Lower leg skin (tissue), 4 donors: ENCODE results near the gene UGT1A5. TPM values are rescaled to one million over a fixed set of nuclear protein-coding genes. Genes with fewer than 3 reads are reported as not detected.

Experiments used
- DNase-seq, 2 donors: peaks; one replicate each; pipeline ENCODE4 v3.0.0-alpha.2; 2019; ENCODE audit warnings: low spot score in 2 of 2
- H3K4me3 ChIP-seq: fragments of 200-600 bp; sonication (generic); 2 replicates; pipeline ENCODE4 v1.5.1; 2017; ENCODE audit warnings: mild to moderate bottlenecking, low read depth; ENCODE audit not compliant: poor library complexity, severe bottlenecking
- POLR2A ChIP-seq, 2 donors: fragments of 450-650 bp; IDR thresholded peaks; one replicate each; pipeline ENCODE4 v1.6.1; 2016 to 2017; ENCODE audit warnings: antibody characterized with exemption in 2 of 2, mild to moderate bottlenecking in 1 of 2, moderate library complexity in 1 of 2
- WGBS, 2 donors: methylation state at CpG; one replicate each; pipeline ENCODE4 v1.1.5; 2018; 5-methylcytosine and 5-hydroxymethylcytosine counted together
- intact Hi-C: fragments of 100-400 bp; cut with DNase I; formaldehyde crosslinking; loops from one replicate; pipeline ENCODE4 v1.15.0; 2023; ENCODE audit warnings: low total_unique reads
- total RNA-seq, 4 donors: library from RNA; depleted of rRNA; stranded (reverse); fragments of >200 nt; gene quantifications; one replicate each; pipeline ENCODE4 v1.1.0, GENCODE V29; 2016
- TF ChIP-seq, protein P1 (sequence below), 3 donors: fragments of 450-650 bp; IDR thresholded peaks; one replicate each; pipeline ENCODE4 v1.5.1; 2016; ENCODE audit warnings: antibody characterized with exemption in 3 of 3, mild to moderate bottlenecking in 3 of 3, moderate library complexity in 2 of 3

UGT1A5 gene
- total RNA-seq, 4 donors from 2014 or later, result 0.32 to 1.7 (median 0.80) TPM; not detected in 1

DNA sequence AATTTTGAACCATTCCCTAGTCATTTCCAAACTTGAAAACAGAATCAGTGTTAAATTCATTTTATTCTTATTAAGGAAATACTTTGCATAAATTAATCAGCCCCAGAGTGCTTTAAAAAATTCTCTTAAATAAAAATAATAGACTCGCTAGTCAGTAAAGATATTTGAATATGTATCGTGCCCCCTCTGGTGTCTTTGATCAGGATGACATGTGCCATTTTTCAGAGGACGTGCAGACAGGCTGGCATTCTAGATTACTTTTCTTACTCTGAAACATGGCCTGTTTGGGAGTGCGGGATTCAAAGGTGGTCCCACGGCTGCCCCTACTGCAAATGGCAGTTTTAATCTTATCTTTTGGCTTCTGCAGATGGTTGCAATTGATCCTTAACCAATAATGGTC is 59.9 kb downstream of the UGT1A5 start:
- no peak for TF ChIP-seq POLR2A (IDR thresholded peaks at IDR 0.05)
- TF ChIP-seq, protein P1, sequence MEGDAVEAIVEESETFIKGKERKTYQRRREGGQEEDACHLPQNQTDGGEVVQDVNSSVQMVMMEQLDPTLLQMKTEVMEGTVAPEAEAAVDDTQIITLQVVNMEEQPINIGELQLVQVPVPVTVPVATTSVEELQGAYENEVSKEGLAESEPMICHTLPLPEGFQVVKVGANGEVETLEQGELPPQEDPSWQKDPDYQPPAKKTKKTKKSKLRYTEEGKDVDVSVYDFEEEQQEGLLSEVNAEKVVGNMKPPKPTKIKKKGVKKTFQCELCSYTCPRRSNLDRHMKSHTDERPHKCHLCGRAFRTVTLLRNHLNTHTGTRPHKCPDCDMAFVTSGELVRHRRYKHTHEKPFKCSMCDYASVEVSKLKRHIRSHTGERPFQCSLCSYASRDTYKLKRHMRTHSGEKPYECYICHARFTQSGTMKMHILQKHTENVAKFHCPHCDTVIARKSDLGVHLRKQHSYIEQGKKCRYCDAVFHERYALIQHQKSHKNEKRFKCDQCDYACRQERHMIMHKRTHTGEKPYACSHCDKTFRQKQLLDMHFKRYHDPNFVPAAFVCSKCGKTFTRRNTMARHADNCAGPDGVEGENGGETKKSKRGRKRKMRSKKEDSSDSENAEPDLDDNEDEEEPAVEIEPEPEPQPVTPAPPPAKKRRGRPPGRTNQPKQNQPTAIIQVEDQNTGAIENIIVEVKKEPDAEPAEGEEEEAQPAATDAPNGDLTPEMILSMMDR (IDR thresholded peaks at IDR 0.05), result no peak
- DNase-seq, result no peak
- no peak overlapping the region for H3K4me3 ChIP-seq
- 66 to 69% methylated on average over 5 of the region's 5 CpGs for WGBS, 2 donors
- intact Hi-C loops, result no loop called here

DNA sequence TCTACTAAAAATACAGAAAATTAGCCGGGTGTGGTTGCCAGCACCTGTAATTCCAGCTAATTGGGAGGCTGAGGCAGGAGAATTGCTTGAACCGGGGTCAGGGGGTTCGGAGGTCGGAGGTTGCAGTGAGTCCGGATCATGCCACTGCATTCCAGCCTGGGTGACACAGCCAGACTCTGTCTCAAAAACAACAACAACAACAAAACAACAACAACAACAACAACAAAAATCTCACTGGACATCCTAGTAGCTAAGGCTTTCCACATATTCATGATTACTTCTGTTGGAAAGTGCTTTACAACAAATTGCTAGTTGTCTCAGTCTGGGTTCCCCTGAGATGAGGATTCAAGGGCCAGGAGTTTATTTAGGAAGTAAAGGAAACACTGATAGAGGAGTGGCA is 61.1 kb downstream of the UGT1A5 start:
- no peak for DNase-seq
- WGBS, 2 donors, result 90 to 92% methylated on average over 5 of the region's 5 CpGs
- intact Hi-C loops, result no loop called here
- no peak overlapping the region for H3K4me3 ChIP-seq
- TF ChIP-seq, protein P1 (IDR thresholded peaks at IDR 0.05), result no peak
- TF ChIP-seq POLR2A (IDR thresholded peaks at IDR 0.05), result no peak

DNA sequence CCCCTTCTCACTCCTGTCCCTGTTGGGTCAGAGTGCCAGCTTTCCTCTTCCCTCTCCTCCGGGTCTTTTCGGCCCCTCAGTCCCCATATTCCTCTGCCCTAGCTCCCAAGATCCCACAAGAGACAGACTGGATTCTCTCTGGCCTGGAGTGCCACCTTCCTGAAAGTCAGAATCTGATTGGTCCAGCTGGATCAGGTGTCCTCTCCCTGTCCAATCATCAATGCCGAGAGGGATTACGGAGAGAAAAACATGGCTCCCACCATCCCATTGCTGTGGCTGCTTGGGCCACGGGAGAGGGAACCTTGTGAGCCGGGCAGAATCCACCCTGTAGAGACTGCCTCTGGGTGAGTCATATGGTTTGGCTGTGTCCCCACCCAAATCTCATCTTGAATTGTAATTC is 62.7 kb downstream of the UGT1A5 start:
- WGBS, 2 donors, result 87 to 93% methylated on average over 6 of the region's 6 CpGs
- no peak for DNase-seq
- no peak overlapping the region for H3K4me3 ChIP-seq
- no peak for TF ChIP-seq POLR2A (IDR thresholded peaks at IDR 0.05)
- intact Hi-C loops, result no loop called here

DNA sequence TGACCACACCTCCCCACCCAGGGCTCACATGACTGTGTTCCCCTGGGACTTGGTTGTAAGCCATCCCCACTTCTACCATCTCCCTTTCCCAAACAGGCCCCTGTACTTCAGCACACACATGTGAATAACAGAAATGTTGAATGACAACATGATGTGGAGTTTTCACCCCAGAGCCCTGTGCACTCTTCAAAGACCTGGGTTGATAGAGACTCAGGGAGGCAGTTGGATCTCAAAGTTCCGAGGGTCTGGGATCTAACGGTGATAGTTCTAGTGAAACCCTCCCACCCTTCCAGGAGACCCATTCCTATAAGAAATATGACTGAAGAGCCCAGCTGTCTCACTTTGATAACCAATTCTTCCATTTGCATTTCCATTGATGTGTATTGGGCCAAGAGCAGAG is 65.3 kb downstream of the UGT1A5 start, which contains the start of gene MROH2A:
MROH2A (plus strand) TSS at position 301 of the 400 bp plus-strand sequence. CDS start 1,029 bp downstream, outside the sequence.
- TF ChIP-seq, protein P1 (IDR thresholded peaks at IDR 0.05), result no peak
- no peak for TF ChIP-seq POLR2A (IDR thresholded peaks at IDR 0.05)
- DNase-seq, result no peak
- H3K4me3 ChIP-seq, result no peak within 1 kb of the TSS
- 88 to 95% methylated on average over 2 of the region's 2 CpGs for WGBS, 2 donors
- intact Hi-C loops, result no loop called here

DNA sequence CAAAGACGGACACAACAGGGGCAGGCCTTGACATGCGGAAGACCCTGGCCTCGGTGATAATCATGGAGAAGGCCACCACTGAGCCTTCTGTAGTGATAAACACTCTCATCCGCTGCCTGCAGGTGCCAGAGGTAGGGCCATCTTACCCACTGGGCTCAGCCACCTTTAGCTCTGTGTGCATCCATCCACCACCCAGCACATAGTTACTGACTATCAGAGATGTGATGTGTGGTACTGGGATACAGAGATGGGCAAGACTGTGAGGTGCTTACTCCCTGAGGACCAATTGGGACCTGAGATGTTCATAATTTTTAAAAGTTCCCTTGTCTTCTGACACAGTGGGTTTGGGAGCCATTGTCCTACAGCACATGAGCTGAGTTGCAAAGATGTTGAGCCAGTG is 67.0 kb downstream of the UGT1A5 start:
- intact Hi-C loops, result loop anchor here (10.0 kb wide), 1 partner anchor 1525 kb away; no protein-coding TSS in a partner anchor
- TF ChIP-seq POLR2A (IDR thresholded peaks at IDR 0.05), result no peak
- TF ChIP-seq, protein P1 (IDR thresholded peaks at IDR 0.05), result no peak
- no peak overlapping the region for H3K4me3 ChIP-seq
- 84 to 89% methylated on average over 4 of the region's 4 CpGs for WGBS, 2 donors
- DNase-seq, result no peak

DNA sequence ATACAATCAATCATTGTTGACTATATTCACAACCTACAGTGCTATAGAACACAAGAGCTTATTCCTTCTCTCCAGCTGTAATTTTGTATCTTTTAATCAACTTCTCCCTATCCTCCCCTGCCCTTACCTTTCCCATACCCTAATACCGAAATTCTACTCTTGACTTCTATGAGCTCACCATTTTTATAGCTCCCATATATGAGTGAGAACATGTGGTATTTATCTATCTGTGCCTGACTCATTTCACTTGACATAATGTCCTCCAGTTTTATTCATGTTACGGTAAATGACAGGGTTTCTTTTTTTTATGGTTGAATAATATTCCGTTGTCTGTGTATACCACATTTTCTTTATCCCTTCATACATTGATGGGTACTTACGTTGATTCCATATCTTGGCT is 68.1 kb downstream of the UGT1A5 start:
- WGBS, 2 donors, result 83 to 85% methylated on average over 4 of the region's 4 CpGs
- no peak for DNase-seq
- intact Hi-C loops, result loop anchor here (10.0 kb wide), 1 partner anchor 1524 kb away; no protein-coding TSS in a partner anchor
- TF ChIP-seq, protein P1 (IDR thresholded peaks at IDR 0.05), result no peak
- TF ChIP-seq POLR2A (IDR thresholded peaks at IDR 0.05), result no peak
- no peak overlapping the region for H3K4me3 ChIP-seq
